HG03060 (cell line): ENCODE measurements around the gene FAM227B.
"Not testable (repeated sequence)": the region's sequence is repeated elsewhere in the genome, so short reads cannot be mapped to it uniquely, and the experiment has no call there.

Experiments
- ATAC-seq: cut with Tn5 transposase; IDR thresholded peaks from one replicate; pipeline ENCODE4 v1.9.1; 2021; ENCODE audit warnings: low read depth, moderate number of reproducible peaks; ENCODE audit not compliant: unreplicated experiment

The FAM227B gene

GRCh38 chr15:49387471-49387870 is 233.1 kb downstream of the FAM227B start:
- no peak for ATAC-seq

GRCh38 chr15:49383266-49383665 is 237.4 kb downstream of the FAM227B start:
- no peak for ATAC-seq

- no peak for ATAC-seq
These were observed 238.2 kb downstream of the FAM227B start for GRCh38 chr15:49382394-49382793.

- no peak for ATAC-seq
These were observed 239.7 kb downstream of the FAM227B start for GRCh38 chr15:49380912-49381311.

- ATAC-seq: no peak
These were observed 240.6 kb downstream of the FAM227B start for GRCh38 chr15:49379996-49380395.

GRCh38 chr15:49372366-49372765 is 248.3 kb downstream of the FAM227B start:
- no peak for ATAC-seq

GRCh38 chr15:49370782-49371181 is 249.8 kb downstream of the FAM227B start:
- ATAC-seq: no peak

GRCh38 chr15:49366496-49366895 is 254.1 kb downstream of the FAM227B start:
- no peak for ATAC-seq

GRCh38 chr15:49361370-49361769 is 259.2 kb downstream of the FAM227B start:
- no peak for ATAC-seq

GRCh38 chr15:49354439-49354838 is 266.2 kb downstream of the FAM227B start:
- ATAC-seq: not testable (repeated sequence)

GRCh38 chr15:49343546-49343945 is 277.1 kb downstream of the FAM227B start:
- ATAC-seq: no peak

- ATAC-seq: no peak
These were observed 281.0 kb downstream of the FAM227B start for GRCh38 chr15:49339656-49340055.

GRCh38 chr15:49331951-49332350 is 288.7 kb downstream of the FAM227B start:
- ATAC-seq: no peak

GRCh38 chr15:49331442-49331841 is 289.2 kb downstream of the FAM227B start:
- ATAC-seq: no peak

GRCh38 chr15:49330166-49330565 is 290.5 kb downstream of the FAM227B start:
- no peak for ATAC-seq

GRCh38 chr15:49328941-49329340 is 291.7 kb downstream of the FAM227B start:
- ATAC-seq: no peak

- ATAC-seq: no peak
These were observed 292.7 kb downstream of the FAM227B start for GRCh38 chr15:49327927-49328326.

GRCh38 chr15:49323207-49323606 is 297.4 kb downstream of the FAM227B start:
- no peak for ATAC-seq

- no peak for ATAC-seq
These were observed 300.3 kb downstream of the FAM227B start for GRCh38 chr15:49320351-49320750.

GRCh38 chr15:49315391-49315823 is 305.2 kb downstream of the FAM227B start:
- no peak for ATAC-seq

- ATAC-seq: no peak
These were observed 305.9 kb downstream of the FAM227B start for GRCh38 chr15:49314716-49315115.

GRCh38 chr15:49313650-49314049 is 307.0 kb downstream of the FAM227B start:
- no peak for ATAC-seq

- no peak for ATAC-seq
These were observed 310.7 kb downstream of the FAM227B start for GRCh38 chr15:49309889-49310288.
